SK-N-SH (cell line): Measurements from ENCODE around the gene GAB2. TPM values are rescaled to one million over a fixed set of nuclear protein-coding genes. Genes with fewer than 3 reads are reported as not detected.

ENCODE experiments used
- CTCF ChIA-PET: fragments of 300-600, 350-600 bp; formaldehyde crosslinking; extraction: SDS; loops from one replicate; lab custom pipeline; 2021; lab: Yijun Ruan, JAX
- POLR2A ChIA-PET: fragments of 350-600 bp; sonication (Branson Sonifier 250); formaldehyde crosslinking; extraction: SDS; loops from one replicate; lab custom pipeline; 2020; ENCODE audit warnings: antibody characterized with exemption, inconsistent platforms; lab: Yijun Ruan, JAX
- DNase-seq: peaks from one replicate; pipeline ENCODE4 v3.0.0; 2012
- H2AFZ ChIP-seq: fragments of 200-600 bp; sonication (generic); 2 replicates; pipeline ENCODE4 v1.8.1; 2016; ENCODE audit warnings: antibody characterized with exemption, mild to moderate bottlenecking, low read depth
- H3F3A ChIP-seq: fragments of 200-600 bp; sonication (generic); replicated peaks from 2 replicates; pipeline ENCODE3; 2016; ENCODE audit warnings: antibody characterized with exemption, mild to moderate bottlenecking; ENCODE audit not compliant: insufficient read depth
- H3K27ac ChIP-seq, 2 experiments: fragments of 200-500 bp in 1 of 2; fragments of 200-600 bp in 1 of 2; sonication (Bioruptor generic) in 1 of 2; sonication (generic), shearing (Covaris generic) in 1 of 2; 2 replicates each; pipeline versions ENCODE4 v1.5.1 to v1.6.1; 2014 to 2016; ENCODE audit warnings: low read depth in 2 of 2, inconsistent platforms in 1 of 2, low read length in 1 of 2, mild to moderate bottlenecking in 1 of 2, mixed read lengths in 1 of 2
- H3K27me3 ChIP-seq: fragments of 200-600 bp; sonication (generic), shearing (Covaris generic); 2 replicates; pipeline ENCODE4 v1.6.1; 2016; ENCODE audit warnings: mixed run types; ENCODE audit not compliant: insufficient read depth
- H3K36me3 ChIP-seq, 2 experiments: fragments of 200-500 bp in 1 of 2; fragments of 200-600 bp in 1 of 2; sonication (Bioruptor generic) in 1 of 2; sonication (generic) in 1 of 2; replicated peaks in 1 of 2; 2 replicates each; pipeline versions ENCODE3 to v1.5.1; 2014 to 2016; ENCODE audit warnings: low read length in 1 of 2, mild to moderate bottlenecking in 1 of 2; ENCODE audit not compliant: insufficient read depth in 2 of 2, control insufficient read depth in 1 of 2
- H3K4me1 ChIP-seq, 2 experiments: fragments of 200-500 bp in 1 of 2; fragments of 200-600 bp in 1 of 2; sonication (Bioruptor generic) in 1 of 2; sonication (generic), shearing (Covaris generic) in 1 of 2; 2 replicates each; pipeline versions ENCODE4 v1.5.1 to v1.6.1; 2014 to 2016; ENCODE audit warnings: low read depth in 1 of 2, low read length in 1 of 2, mixed run types in 1 of 2; ENCODE audit not compliant: insufficient read depth in 2 of 2, control insufficient read depth in 1 of 2
- H3K4me2 ChIP-seq: fragments of 200-600 bp; sonication (generic), shearing (Covaris generic); 2 replicates; pipeline ENCODE4 v1.6.1; 2017; ENCODE audit warnings: mixed run types
- H3K4me3 ChIP-seq, 2 experiments: fragments of 200-500 bp in 1 of 2; fragments of 200-600 bp in 1 of 2; sonication (Bioruptor generic) in 1 of 2; sonication (generic), shearing (Covaris generic) in 1 of 2; 2 replicates each; pipeline versions ENCODE4 v1.5.1 to v1.8.1; 2014 to 2016; ENCODE audit warnings: low read depth in 2 of 2, inconsistent platforms in 1 of 2, low read length in 1 of 2, mild to moderate bottlenecking in 1 of 2, mixed read lengths in 1 of 2, moderate library complexity in 1 of 2
- H3K79me2 ChIP-seq: fragments of 200-600 bp; sonication (generic); 2 replicates; pipeline ENCODE4 v1.8.1; 2017; ENCODE audit warnings: mild to moderate bottlenecking; ENCODE audit not compliant: insufficient read depth
- H3K9ac ChIP-seq: fragments of 200-600 bp; sonication (generic); 2 replicates; pipeline ENCODE4 v1.6.1; 2017; ENCODE audit warnings: mixed run types
- H3K9me2 ChIP-seq: fragments of 200-600 bp; sonication (generic); 2 replicates; pipeline ENCODE4 v1.6.1; 2017; ENCODE audit warnings: mixed run types
- H3K9me3 ChIP-seq: fragments of 200-600 bp; sonication (generic); 2 replicates; pipeline ENCODE4 v1.6.1; 2017; ENCODE audit warnings: mixed run types, mild to moderate bottlenecking, moderate library complexity
- H4K20me1 ChIP-seq: fragments of 200-600 bp; sonication (generic); 2 replicates; pipeline ENCODE4 v1.6.1; 2017; ENCODE audit warnings: mild to moderate bottlenecking, mixed run types; ENCODE audit not compliant: insufficient read depth
- ELF1 ChIP-seq: IDR thresholded peaks from 2 replicates; pipeline ENCODE4 v1.4.0; 2012
- GABPA ChIP-seq: IDR thresholded peaks from 2 replicates; pipeline ENCODE4 v1.4.0; 2012; ENCODE audit warnings: low read depth, mild to moderate bottlenecking
- GATA2 ChIP-seq: sonication (generic); formaldehyde crosslinking; IDR thresholded peaks from 2 replicates; pipeline ENCODE4 v1.5.0; 2020; ENCODE audit warnings: mild to moderate bottlenecking, missing genetic modification reagents
- JUND ChIP-seq: IDR thresholded peaks from 2 replicates; pipeline ENCODE4 v1.4.0; 2012
- MAX ChIP-seq: IDR thresholded peaks from 2 replicates; pipeline ENCODE4 v1.4.0; 2012; ENCODE audit warnings: low read depth
- NFIC ChIP-seq: IDR thresholded peaks from 2 replicates; pipeline ENCODE4 v1.4.0; 2012; ENCODE audit warnings: borderline replicate concordance
- RAD21 ChIP-seq: IDR thresholded peaks from 2 replicates; pipeline ENCODE4 v1.6.1; 2012; ENCODE audit warnings: mild to moderate bottlenecking, low read length
- REST ChIP-seq: IDR thresholded peaks from 2 replicates; pipeline ENCODE4 v1.6.1; 2012; ENCODE audit warnings: mild to moderate bottlenecking, low read depth, low read length, moderate library complexity
- RFX5 ChIP-seq: IDR thresholded peaks from 2 replicates; pipeline ENCODE4 v1.6.1; 2012; ENCODE audit warnings: mild to moderate bottlenecking, improper control_type of control experiment, low read length
- RXRA ChIP-seq: IDR thresholded peaks from 2 replicates; pipeline ENCODE4 v1.4.0; 2012; ENCODE audit warnings: low read depth, mild to moderate bottlenecking, borderline replicate concordance
- WGBS: methylation state at CpG from one replicate; pipeline ENCODE4 v1.1.6; 2017; ENCODE audit warnings: low lambda C conversion rate; 5-methylcytosine and 5-hydroxymethylcytosine counted together
- polyA plus RNA-seq, 3 experiments: library from polyadenylated mRNA; depleted of rRNA; stranded (reverse); fragments of >200 nt; gene quantifications; 2 replicates each; pipeline ENCODE4 v1.2.3, GENCODE V29; 2012

The GAB2 gene
- polyA plus RNA-seq, 1 of the 3 experiments (the other 2 are of a cell fraction): 5.6 TPM

- H3K79me2 ChIP-seq: no peaks in the 10 kb centered on the region; the same call in 1 of the 2 replicates
- no peak overlapping the region for H3K9ac ChIP-seq
- no peaks in the 10 kb centered on the region for H4K20me1 ChIP-seq
- H3K4me3 ChIP-seq: no peak overlapping the region
- TF ChIP-seq GATA2 (CRISPR knock-in tag): no peak
- TF ChIP-seq, all 33 proteins: peak for 0
- H2AFZ ChIP-seq: no peak overlapping the region
- no peak for DNase-seq
- no peaks in the 10 kb centered on the region for H3K27me3 ChIP-seq
- H3K9me2 ChIP-seq: no peaks in the 10 kb centered on the region
- H3F3A ChIP-seq: no peaks in the 10 kb centered on the region
- ChIA-PET CTCF (interaction anchor here (1.4 to 2.7 kb wide), 3 partner anchors 15 to 70 kb away, joined by 3 to 7 read pairs (median 3); no protein-coding TSS in a partner anchor), POLR2A (no interaction called here)
- no peaks in the 10 kb centered on the region for H3K9me3 ChIP-seq
- no peak overlapping the region for H3K4me2 ChIP-seq
- no peaks in the 10 kb centered on the region for H3K36me3 ChIP-seq
- peaks cover 0 to 4% of the 10 kb centered on the region in 2 experiments; a peak in 1 of 4 replicates for H3K4me1 ChIP-seq
- 70% methylated on average over 1 of the region's 1 CpG for WGBS
- peak overlapping the region in 1 of 2 experiments; percentile 7; a peak in 1 of 4 replicates for H3K27ac ChIP-seq
Observed at GRCh38 chr11:78298291-78298771, 119.3 kb downstream of the GAB2 start.

DNA sequence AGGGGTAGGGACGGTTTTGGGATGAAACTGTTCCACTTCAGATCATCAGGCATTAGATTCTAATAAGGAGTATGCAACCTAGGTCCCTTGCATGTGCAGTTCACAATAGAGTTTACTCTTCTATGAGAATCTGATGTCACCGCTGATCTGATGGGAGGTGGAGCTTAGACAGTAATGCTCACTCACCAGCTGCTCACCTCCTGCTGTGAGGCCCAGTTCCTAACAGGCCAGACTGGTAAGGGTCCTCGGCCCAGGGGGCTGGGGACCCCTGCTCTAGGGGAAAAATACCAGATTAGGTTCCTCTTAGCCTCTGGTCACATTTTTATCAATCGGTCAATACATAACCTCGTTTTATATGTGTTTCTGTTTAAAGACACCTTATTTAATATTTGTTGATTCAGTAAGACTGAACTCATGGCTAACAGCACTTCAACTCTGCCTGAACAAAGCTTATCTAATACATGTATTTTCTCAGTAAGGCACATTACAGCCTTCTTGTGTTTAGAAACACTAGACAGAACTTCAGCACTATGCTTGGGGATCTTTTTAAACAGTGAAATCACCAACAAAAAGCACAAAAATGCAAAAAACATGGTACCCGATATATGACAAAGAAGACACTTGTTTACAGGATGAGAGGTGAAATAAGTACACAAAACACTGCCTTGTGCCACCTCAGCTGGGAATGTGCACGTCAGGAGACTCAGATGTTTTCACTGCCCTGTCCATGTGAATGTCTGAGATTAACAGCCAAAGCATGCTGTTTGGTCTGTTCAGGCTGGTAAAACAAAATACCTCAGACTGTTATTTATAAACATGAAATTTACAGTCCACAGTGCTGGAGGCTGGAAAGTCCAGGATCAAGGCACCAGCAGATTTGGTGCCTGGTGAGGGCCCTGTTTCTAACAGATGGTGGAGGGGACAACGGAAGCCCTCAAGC is 121.4 kb downstream of the GAB2 start:
- TF ChIP-seq JUND (no peak), RAD21 (no peak), NFIC (no peak), GABPA (no peak), RFX5 (no peak), MAX (no peak), REST (no peak), RXRA (no peak), ELF1 (no peak)
- ChIA-PET CTCF (interaction anchor here (1.0 kb wide), 1 partner anchor 9 kb away, joined by 4 read pairs; no protein-coding TSS in a partner anchor), POLR2A (no interaction called here)
- Histone ChIP-seq H3F3A (no peaks in the 10 kb centered on the region), H3K4me1 (peaks cover 0 to 4% of the 10 kb centered on the region in 2 experiments; a peak in 1 of 4 replicates), H3K27ac (0 out of 4 replicates have a peak overlapping the region, but pooled peaks of 1 of the 2 experiments have one; percentile 5), H2AFZ (no peak overlapping the region), H3K9me3 (no peaks in the 10 kb centered on the region), H3K27me3 (no peaks in the 10 kb centered on the region), H3K4me2 (no peak overlapping the region), H3K9ac (no peak overlapping the region), H3K79me2 (no peaks in the 10 kb centered on the region; the same call in 1 of the 2 replicates), H3K36me3 (no peaks in the 10 kb centered on the region), H3K9me2 (no peaks in the 10 kb centered on the region), H3K4me3 (no peak overlapping the region), H4K20me1 (no peaks in the 10 kb centered on the region)
- whole genome bisulfite sequencing: 81% methylated on average over 7 of the region's 8 CpGs
- no peak for DNase-seq
